Thyroid gland (tissue), 4 donors: ENCODE results near the gene TSC22D1. TPM values are rescaled to one million over a fixed set of nuclear protein-coding genes. Genes with fewer than 3 reads are reported as not detected.

Experiments used
- DNase-seq, 2 donors: peaks; one replicate each; pipeline ENCODE4 v3.0.0-alpha.2; 2019
- H3K27ac ChIP-seq, 3 donors: fragments of 200-600 bp; sonication (generic); 1 replicate in 2 of 3; 2 replicates in 1 of 3; pipeline ENCODE4 v1.5.1; 2016 to 2019; ENCODE audit warnings: mild to moderate bottlenecking in 1 of 3, moderate library complexity in 1 of 3
- H3K27me3 ChIP-seq: fragments of 200-600 bp; sonication (generic); one replicate; pipeline ENCODE4 v1.5.1; 2019
- H3K36me3 ChIP-seq, 2 donors: fragments of 200-600 bp; sonication (generic); one replicate each; pipeline ENCODE4 v1.5.1; 2016 to 2019
- H3K4me1 ChIP-seq, 2 donors: fragments of 200-600 bp; sonication (generic); one replicate each; pipeline ENCODE4 v1.5.1; 2017 to 2019
- H3K4me3 ChIP-seq, 3 donors: fragments of 200-600 bp; sonication (generic); replicated peaks in 1 of 3; 1 replicate in 2 of 3; 2 replicates in 1 of 3; pipeline ENCODE4 v1.5.1; 2016; ENCODE audit warnings: mild to moderate bottlenecking in 1 of 3
- H3K9me3 ChIP-seq: fragments of 200-600 bp; sonication (generic); one replicate; pipeline ENCODE4 v1.5.1; 2017
- CTCF ChIP-seq, 6 experiments: fragments of 200-600 bp in 3 of 6; fragments of 450-650 bp in 3 of 6; sonication (generic) in 3 of 6; IDR thresholded peaks; one replicate each; pipeline ENCODE4 v1.5.1; 2016 to 2019; ENCODE audit warnings: antibody characterized with exemption in 6 of 6, mild to moderate bottlenecking in 2 of 6, inconsistent platforms in 1 of 6, moderate library complexity in 1 of 6
- POLR2A ChIP-seq, 2 donors: fragments of 450-650 bp; IDR thresholded peaks; one replicate each; pipeline ENCODE4 v1.6.1; 2017; ENCODE audit warnings: antibody characterized with exemption in 2 of 2, mild to moderate bottlenecking in 2 of 2, moderate library complexity in 1 of 2
- WGBS, 2 donors: methylation state at CpG; one replicate each; pipeline ENCODE4 v1.1.5; 2017; 5-methylcytosine and 5-hydroxymethylcytosine counted together
- intact Hi-C: fragments of 100-400 bp; cut with DNase I; formaldehyde crosslinking; loops from one replicate; pipeline ENCODE4 v1.15.1; 2023
- total RNA-seq, 4 donors: library from RNA; depleted of rRNA; stranded (reverse); fragments of >200 nt; gene quantifications; one replicate each; pipeline ENCODE4 v1.2.3, GENCODE V29; 2016

The TSC22D1 gene
- total RNA-seq, 4 donors from 2014 or later: 78.0 to 103 (median 90.5) TPM

DNA sequence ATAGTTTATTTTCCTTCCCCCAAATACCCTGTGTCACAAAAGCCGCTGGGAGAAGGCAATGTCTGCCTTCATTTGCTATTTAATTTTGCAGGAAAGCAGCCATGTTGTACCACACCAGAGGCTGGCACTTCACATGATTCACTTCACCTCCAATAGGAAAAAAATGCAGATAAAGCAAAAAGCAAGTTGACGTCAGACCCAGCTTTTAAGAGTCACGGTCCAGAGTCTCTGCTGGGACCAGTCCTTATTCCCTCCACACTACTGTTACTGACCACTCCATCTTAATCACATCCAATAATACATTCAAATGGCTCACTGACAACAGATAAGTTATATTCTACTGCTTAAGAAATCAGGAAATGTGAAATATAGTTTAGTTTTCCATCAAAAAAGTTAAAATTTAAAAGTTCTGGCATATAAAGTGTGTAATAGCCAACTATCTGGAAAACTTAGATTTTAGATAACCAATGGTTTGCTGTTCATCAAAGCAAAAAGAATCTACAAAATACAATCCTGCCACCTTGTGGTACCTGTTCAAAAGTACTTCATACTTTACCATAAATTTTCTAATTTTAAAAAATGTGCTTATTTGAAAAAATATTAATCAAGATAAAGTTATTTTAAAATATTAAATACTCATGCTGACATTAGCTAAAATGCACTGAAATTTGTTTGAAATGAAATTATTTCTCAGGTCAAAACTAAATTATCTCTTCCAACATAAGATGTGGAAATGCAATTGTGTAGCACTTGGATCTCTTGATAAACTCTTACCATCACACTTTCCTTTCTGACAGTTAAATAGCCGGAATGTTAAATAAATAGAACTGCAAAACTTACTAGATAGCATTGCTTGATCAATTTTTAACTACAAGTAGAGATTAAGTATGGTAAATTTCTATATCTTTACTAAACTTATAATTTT is 105.2 kb downstream of the TSC22D1 start:
- Histone ChIP-seq H3K36me3 (no peaks in the 10 kb centered on the region), H3K9me3 (no peaks in the 10 kb centered on the region), H3K27me3 (no peaks in the 10 kb centered on the region), H3K4me1 (peaks cover 0 to 8% of the 10 kb centered on the region in 2 donors), H3K27ac (no peak overlapping the region), H3K4me3 (no peak overlapping the region)
- intact Hi-C loops: loop anchor here (5.0 kb wide), 1 partner anchor 564 kb away; no protein-coding TSS in a partner anchor
- no peak for DNase-seq
- TF ChIP-seq CTCF (IDR thresholded peaks at IDR 0.05): peak in 5 of 6 experiments; percentile 8 to 66 (median 60)
- TF ChIP-seq POLR2A (IDR thresholded peaks at IDR 0.05): no peak
- WGBS, 2 donors: 45 to 46% methylated on average over 4 of the region's 4 CpGs

- intact Hi-C loops: no loop called here
- Histone ChIP-seq H3K4me1 (no peaks in the 10 kb centered on the region), H3K4me3 (no peak overlapping the region), H3K27me3 (no peaks in the 10 kb centered on the region), H3K27ac (no peak overlapping the region), H3K9me3 (no peaks in the 10 kb centered on the region), H3K36me3 (no peaks in the 10 kb centered on the region)
- 99% methylated on average over 3 of the region's 3 CpGs for WGBS, 2 donors
- TF ChIP-seq CTCF (IDR thresholded peaks at IDR 0.05) (no peak), POLR2A (IDR thresholded peaks at IDR 0.05) (no peak)
- no peak for DNase-seq
These were observed 107.3 kb downstream of the TSC22D1 start for GRCh38 chr13:44468874-44469273.

DNA sequence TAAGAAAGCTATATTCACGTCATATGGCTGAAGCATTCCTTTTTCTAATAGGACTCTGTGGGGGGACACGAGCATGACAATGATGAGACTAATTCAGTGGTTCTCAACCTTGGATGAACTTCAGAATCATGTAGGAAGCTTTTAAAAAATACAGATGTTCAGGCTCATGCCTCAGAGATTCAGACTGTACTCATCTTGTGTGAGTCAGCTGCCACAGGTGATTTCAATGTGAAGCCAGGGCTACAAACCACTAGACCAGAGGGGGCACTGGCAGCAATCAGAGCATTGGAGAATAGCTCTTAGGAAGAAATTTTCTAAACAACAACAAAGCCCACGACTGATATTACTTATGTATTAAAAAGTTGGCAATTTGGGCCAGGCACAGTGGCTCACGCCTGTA is 110.8 kb downstream of the TSC22D1 start:
- H3K4me1 ChIP-seq: no peaks in the 10 kb centered on the region

DNA sequence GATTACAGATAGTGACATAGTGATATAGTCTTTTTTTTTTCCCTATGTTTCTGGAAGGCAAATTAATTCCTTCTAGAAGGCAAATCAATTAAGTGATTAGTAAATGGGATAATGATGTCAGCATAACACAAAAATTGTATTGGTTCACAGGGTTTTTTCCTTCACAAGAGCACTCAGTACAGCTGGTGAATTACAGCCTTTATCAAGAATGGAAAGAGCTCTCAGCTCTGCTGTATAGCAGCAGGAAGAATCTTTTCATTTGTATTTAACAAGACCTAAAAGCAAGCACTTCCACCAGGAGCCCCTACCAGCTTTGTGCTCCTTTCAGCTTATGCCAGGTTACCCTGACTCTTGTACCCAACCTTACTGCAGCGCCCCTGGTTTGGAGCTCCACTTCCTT is 111.7 kb downstream of the TSC22D1 start:
- no peaks in the 10 kb centered on the region for H3K9me3 ChIP-seq
- WGBS, 2 donors: 100% methylated on average over 1 of the region's 1 CpG
- no peaks in the 10 kb centered on the region for H3K36me3 ChIP-seq
- H3K27ac ChIP-seq: no peak overlapping the region
- no peaks in the 10 kb centered on the region for H3K27me3 ChIP-seq
- DNase-seq: no peak
- TF ChIP-seq CTCF (IDR thresholded peaks at IDR 0.05): no peak
- no peak for TF ChIP-seq POLR2A (IDR thresholded peaks at IDR 0.05)
- no peaks in the 10 kb centered on the region for H3K4me1 ChIP-seq
- no peak overlapping the region for H3K4me3 ChIP-seq
- intact Hi-C loops: no loop called here

More for the DNA sequence above, 110.8 kb downstream of the TSC22D1 start:
- Histone ChIP-seq H3K27me3 (no peaks in the 10 kb centered on the region), H3K9me3 (no peaks in the 10 kb centered on the region), H3K36me3 (no peaks in the 10 kb centered on the region), H3K4me3 (no peak overlapping the region), H3K27ac (no peak overlapping the region)
- TF ChIP-seq CTCF (IDR thresholded peaks at IDR 0.05): no peak
- no peak for TF ChIP-seq POLR2A (IDR thresholded peaks at IDR 0.05)
- no peak for DNase-seq
- intact Hi-C loops: no loop called here
- 84 to 89% methylated on average over 4 of the region's 4 CpGs for WGBS, 2 donors

- TF ChIP-seq POLR2A (IDR thresholded peaks at IDR 0.05): no peak
- no peak for TF ChIP-seq CTCF (IDR thresholded peaks at IDR 0.05)
- H3K4me1 ChIP-seq: no peaks in the 10 kb centered on the region
These were observed 112.4 kb downstream of the TSC22D1 start for GRCh38 chr13:44463759-44464158.

More at GRCh38 chr13:44463759-44464158, 112.4 kb downstream of the TSC22D1 start:
- Histone ChIP-seq H3K9me3 (no peaks in the 10 kb centered on the region), H3K27me3 (no peaks in the 10 kb centered on the region), H3K36me3 (no peaks in the 10 kb centered on the region), H3K27ac (no peak overlapping the region), H3K4me3 (no peak overlapping the region)
- WGBS, 2 donors: 85 to 88% methylated on average over 1 of the region's 1 CpG
- intact Hi-C loops: no loop called here
- no peak for DNase-seq
